ENCODE data around the gene G6PC1. TPM values are rescaled to one million over a fixed set of nuclear protein-coding genes. Genes with fewer than 3 reads are reported as not detected.

G6PC1 gene
- total and polyA plus RNA-seq, 2 of the 13 experiments (the other 11 are each of a cell fraction or from before 2014, with no cell fraction given), result 1.7 to 37.9 TPM

GRCh38 chr17:42853968-42854790, 46.4 kb upstream of the G6PC1 start (continued):
- no peak; the same call in 1 of the 2 replicates for TF ChIP-seq ZNF460 (CRISPR knock-in tag; IDR thresholded peaks at IDR 0.05; ENCODE audit: borderline replicate concordance)
- TF ChIP-seq ZNF816 (CRISPR knock-in tag; IDR thresholded peaks at IDR 0.05; ENCODE audit: borderline replicate concordance), result no peak; the same call in 1 of the 2 replicates
- TF ChIP-seq PAF1 (CRISPR knock-in tag; IDR thresholded peaks at IDR 0.05), result no peak
- no peak for TF ChIP-seq NBN (conservative IDR thresholded peaks at IDR 0.05)
- peak; percentile 74; the same call in 1 of the 2 replicates for TF ChIP-seq RXRA (CRISPR knock-in tag; IDR thresholded peaks at IDR 0.05)
- TF ChIP-seq ZBTB7B (CRISPR knock-in tag; IDR thresholded peaks at IDR 0.05), result peak; percentile 92
- TF ChIP-seq MLLT10 (CRISPR knock-in tag; IDR thresholded peaks at IDR 0.05), result no peak
- peak; percentile 97 for TF ChIP-seq PHF21A (CRISPR knock-in tag; IDR thresholded peaks at IDR 0.05)
- no peak for TF ChIP-seq ZNF790 (CRISPR knock-in tag; IDR thresholded peaks at IDR 0.05; ENCODE audit: borderline replicate concordance)
- TF ChIP-seq CSRNP1 (CRISPR knock-in tag; IDR thresholded peaks at IDR 0.05), result no peak
- no peak for TF ChIP-seq ELK4 (CRISPR knock-in tag; IDR thresholded peaks at IDR 0.05; ENCODE audit: borderline replicate concordance)
- TF ChIP-seq ZBED4 (CRISPR knock-in tag; IDR thresholded peaks at IDR 0.05; ENCODE audit: borderline replicate concordance), result peak; percentile 97
- TF ChIP-seq MEF2D (CRISPR knock-in tag; IDR thresholded peaks at IDR 0.05), result 0 out of 2 replicates have a peak, but pooled peaks have one; percentile 15
- TF ChIP-seq TFDP2 (CRISPR knock-in tag; IDR thresholded peaks at IDR 0.05), result no peak
- TF ChIP-seq ZNF205 (CRISPR knock-in tag; IDR thresholded peaks at IDR 0.05), result no peak
- no peak for TF ChIP-seq ZNF614 (CRISPR knock-in tag; IDR thresholded peaks at IDR 0.05; ENCODE audit: borderline replicate concordance)
- no peak for TF ChIP-seq MBNL3 (CRISPR knock-in tag; conservative IDR thresholded peaks at IDR 0.05)
- peak; percentile 87 for TF ChIP-seq SALL1 (CRISPR knock-in tag; IDR thresholded peaks at IDR 0.05)
- no peak for TF ChIP-seq ZKSCAN1 (IDR thresholded peaks at IDR 0.05; ENCODE audit: low read length)
- TF ChIP-seq ZNF331 (CRISPR knock-in tag; IDR thresholded peaks at IDR 0.05), result 0 out of 2 replicates have a peak, but pooled peaks have one; percentile 15
- TF ChIP-seq ZNF34 (CRISPR knock-in tag; IDR thresholded peaks at IDR 0.05; ENCODE audit: borderline replicate concordance), result 0 out of 2 replicates have a peak, but pooled peaks have one; percentile 82
- TF ChIP-seq RCOR2 (CRISPR knock-in tag; IDR thresholded peaks at IDR 0.05), result peak; percentile 87
- no peak for TF ChIP-seq ZNF724P (CRISPR knock-in tag; IDR thresholded peaks at IDR 0.05; ENCODE audit: borderline replicate concordance)

Data from HepG2 (cell line).